Measurements from ENCODE around the gene SEMA6D.

SEMA6D gene

DNA sequence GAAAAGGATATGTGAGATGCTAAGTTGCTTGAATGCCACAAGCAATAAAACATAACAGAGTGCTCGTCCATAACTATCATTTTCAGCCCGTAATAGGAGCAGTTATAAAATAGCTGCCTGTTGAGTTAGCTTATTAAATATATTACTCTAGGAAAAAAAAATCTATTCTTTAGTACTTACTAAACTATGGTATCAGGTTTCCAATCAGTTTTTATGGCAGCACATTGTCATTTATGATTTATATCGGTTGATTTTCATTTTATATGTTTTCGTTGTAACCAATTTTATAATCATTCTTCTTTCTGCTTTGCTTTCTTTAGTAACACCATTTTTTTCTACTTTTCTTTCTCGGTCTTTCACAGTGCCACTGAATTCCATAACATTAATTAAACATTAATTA, 51.9 kb downstream of the SEMA6D start:
- ChIA-PET POLR2A (no interaction called here), CTCF (no interaction called here)
- TF ChIP-seq, protein P1, sequence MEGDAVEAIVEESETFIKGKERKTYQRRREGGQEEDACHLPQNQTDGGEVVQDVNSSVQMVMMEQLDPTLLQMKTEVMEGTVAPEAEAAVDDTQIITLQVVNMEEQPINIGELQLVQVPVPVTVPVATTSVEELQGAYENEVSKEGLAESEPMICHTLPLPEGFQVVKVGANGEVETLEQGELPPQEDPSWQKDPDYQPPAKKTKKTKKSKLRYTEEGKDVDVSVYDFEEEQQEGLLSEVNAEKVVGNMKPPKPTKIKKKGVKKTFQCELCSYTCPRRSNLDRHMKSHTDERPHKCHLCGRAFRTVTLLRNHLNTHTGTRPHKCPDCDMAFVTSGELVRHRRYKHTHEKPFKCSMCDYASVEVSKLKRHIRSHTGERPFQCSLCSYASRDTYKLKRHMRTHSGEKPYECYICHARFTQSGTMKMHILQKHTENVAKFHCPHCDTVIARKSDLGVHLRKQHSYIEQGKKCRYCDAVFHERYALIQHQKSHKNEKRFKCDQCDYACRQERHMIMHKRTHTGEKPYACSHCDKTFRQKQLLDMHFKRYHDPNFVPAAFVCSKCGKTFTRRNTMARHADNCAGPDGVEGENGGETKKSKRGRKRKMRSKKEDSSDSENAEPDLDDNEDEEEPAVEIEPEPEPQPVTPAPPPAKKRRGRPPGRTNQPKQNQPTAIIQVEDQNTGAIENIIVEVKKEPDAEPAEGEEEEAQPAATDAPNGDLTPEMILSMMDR (IDR thresholded peaks at IDR 0.05; ENCODE audit: insufficient read depth, low read length, missing control alignments): no peak
- H3K4me3 ChIP-seq (ENCODE audit: low read depth, low read length): no peak overlapping the region
- DNase-seq (ENCODE audit: low read depth, low spot score): no peak

DNA sequence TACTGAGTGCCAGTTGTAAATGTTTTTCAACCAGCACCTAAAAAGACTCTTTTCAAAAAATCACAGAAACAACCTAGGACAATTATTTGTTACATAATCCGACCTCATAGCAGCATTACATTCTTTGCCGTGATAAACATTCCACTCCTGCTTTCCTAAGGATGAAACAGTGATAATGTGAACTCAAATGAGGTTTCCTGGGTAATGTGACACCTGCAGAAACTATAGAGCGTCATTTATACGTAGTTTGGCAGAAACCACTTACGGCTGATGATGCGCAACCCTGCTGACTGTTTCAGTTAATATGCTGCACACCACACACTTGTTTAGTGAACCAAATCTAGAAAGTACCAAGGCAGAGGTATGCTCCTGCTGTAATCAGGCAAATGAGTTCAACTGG, 55.8 kb downstream of the SEMA6D start:
- ChIA-PET POLR2A (no interaction called here), CTCF (no interaction called here)
- no peak overlapping the region for H3K4me3 ChIP-seq (ENCODE audit: low read depth, low read length)
- DNase-seq (ENCODE audit: low read depth, low spot score): no peak
- TF ChIP-seq, protein P1 (IDR thresholded peaks at IDR 0.05; ENCODE audit: insufficient read depth, low read length, missing control alignments): no peak

DNA sequence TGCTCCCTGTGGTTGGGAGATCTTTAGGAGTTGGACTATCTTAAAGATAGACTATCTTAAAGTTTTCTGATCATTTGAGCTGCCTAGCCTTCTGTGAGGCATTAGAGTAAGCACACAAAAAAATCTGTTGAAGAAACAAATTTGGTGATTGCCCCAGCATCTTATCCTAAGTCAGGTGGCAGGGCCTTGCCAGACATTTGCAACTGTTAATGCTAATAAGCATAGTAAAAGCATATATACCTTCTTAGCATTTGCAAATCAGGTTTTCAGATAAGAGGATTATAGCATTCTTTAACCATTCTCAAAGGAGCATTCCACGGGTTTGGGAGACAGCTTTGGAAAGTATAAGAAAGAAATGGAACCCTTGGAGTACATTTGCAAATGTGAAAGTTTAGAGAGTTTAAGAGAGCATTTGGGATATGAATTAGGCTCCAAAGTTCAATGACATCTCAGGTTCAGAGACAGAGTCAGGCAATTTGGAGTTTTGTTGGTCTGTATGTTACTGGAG, 61.0 kb downstream of the SEMA6D start:
- TF ChIP-seq, protein P1 (IDR thresholded peaks at IDR 0.05; ENCODE audit: insufficient read depth, low read length, missing control alignments): no peak
- DNase-seq (ENCODE audit: low read depth, low spot score): no peak
- ChIA-PET POLR2A (no interaction called here), CTCF (no interaction called here)
- no peak overlapping the region for H3K4me3 ChIP-seq (ENCODE audit: low read depth, low read length)

DNA sequence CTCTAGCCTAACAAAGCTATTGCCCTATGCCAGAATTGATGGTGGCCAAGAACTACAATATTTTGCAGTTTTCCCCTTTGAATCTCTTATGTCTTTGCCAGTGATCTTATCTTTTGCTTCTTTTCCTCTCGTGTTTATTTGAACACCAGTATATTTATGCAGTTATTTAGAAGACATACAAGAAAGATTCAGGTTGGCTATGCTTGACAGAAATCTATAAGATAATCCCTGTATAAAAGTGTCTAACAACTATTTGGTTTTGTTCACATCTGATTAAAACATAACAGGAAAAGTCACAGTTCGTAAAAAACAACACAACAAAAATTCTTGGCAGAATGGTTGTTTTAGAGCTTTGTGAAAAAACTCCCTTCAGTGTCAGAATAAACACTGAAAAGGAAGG, 63.7 kb downstream of the SEMA6D start:
- CTCF ChIA-PET: no interaction called here
- no peak for DNase-seq (ENCODE audit: low read depth, low spot score)
- H3K4me3 ChIP-seq (ENCODE audit: low read depth, low read length): no peak overlapping the region
- TF ChIP-seq, protein P1 (IDR thresholded peaks at IDR 0.05; ENCODE audit: insufficient read depth, low read length, missing control alignments): no peak
- POLR2A ChIA-PET: no interaction called here

DNA sequence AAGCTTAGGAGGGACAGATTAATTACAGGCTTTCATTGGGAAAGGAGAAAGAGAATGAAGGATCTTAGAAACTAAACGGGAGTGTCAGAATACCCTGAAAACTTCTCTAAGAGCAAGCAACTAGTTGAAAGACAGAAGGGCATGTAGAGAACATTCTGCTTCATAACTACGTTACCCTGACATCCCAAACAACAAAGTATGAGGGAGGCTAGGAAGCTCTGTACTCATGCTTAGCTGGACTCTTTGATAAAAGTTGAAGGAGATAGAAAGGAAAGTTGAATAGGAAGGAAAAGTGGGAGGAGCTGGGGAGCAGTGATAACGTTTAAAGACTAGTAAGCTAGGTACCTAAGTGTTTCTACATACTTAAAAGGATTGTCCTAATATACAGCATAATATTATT, 64.2 kb downstream of the SEMA6D start:
- no peak for DNase-seq (ENCODE audit: low read depth, low spot score)
- H3K4me3 ChIP-seq (ENCODE audit: low read depth, low read length): no peak overlapping the region
- CTCF ChIA-PET: no interaction called here
- POLR2A ChIA-PET: no interaction called here
- TF ChIP-seq, protein P1 (IDR thresholded peaks at IDR 0.05; ENCODE audit: insufficient read depth, low read length, missing control alignments): no peak

DNA sequence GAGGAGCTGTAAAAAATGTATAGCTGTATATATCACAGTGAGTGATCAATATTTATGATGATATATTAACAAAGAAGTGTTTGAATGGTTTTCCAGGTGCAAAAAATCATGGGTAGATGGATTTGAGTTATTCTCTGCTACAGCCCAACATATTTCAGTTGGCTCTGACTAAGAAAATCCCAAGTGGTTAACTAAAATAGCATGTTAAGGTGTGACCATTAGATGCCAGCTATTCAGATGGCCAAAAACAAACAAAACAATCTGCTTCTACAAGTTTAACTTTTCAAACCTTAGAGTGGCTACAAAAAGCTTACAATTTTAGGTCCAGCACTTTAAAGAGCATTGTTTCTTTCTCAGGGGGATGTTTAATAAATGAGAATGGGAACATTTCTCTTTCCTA, 67.5 kb downstream of the SEMA6D start:
- POLR2A ChIA-PET: no interaction called here
- DNase-seq (ENCODE audit: low read depth, low spot score): no peak
- H3K4me3 ChIP-seq (ENCODE audit: low read depth, low read length): no peak overlapping the region
- CTCF ChIA-PET: no interaction called here
- TF ChIP-seq, protein P1 (IDR thresholded peaks at IDR 0.05; ENCODE audit: insufficient read depth, low read length, missing control alignments): no peak

All from AG04449 (cell line).